ENCODE measurements around the gene RSPH3.
"Not testable (repeated sequence)": the region's sequence is repeated elsewhere in the genome, so short reads cannot be mapped to it uniquely, and the experiment has no call there.

RSPH3 gene

GRCh38 chr6:159033160-159034049, 33.4 kb upstream of the RSPH3 start:
- no peak for TF ChIP-seq CTCF (IDR thresholded peaks at IDR 0.05; ENCODE audit: unreplicated experiment in 3 of 3)
- Mint-ChIP-seq H3K36me3 (ENCODE audit: low read depth) (no peaks in the 10 kb centered on the region), H3K4me1 (peaks cover 8% of the 10 kb centered on the region), H3K4me3 (no peak overlapping the region), H3K27ac (no peak overlapping the region), H3K27me3 (ENCODE audit: low read depth) (no peaks in the 10 kb centered on the region), H3K9me3 (no peaks in the 10 kb centered on the region)

GRCh38 chr6:159031846-159032245, 31.8 kb upstream of the RSPH3 start:
- H3K4me3 Mint-ChIP-seq: no peak overlapping the region
- peaks cover 4% of the 10 kb centered on the region for H3K9me3 Mint-ChIP-seq
- no peaks in the 10 kb centered on the region for H3K36me3 Mint-ChIP-seq (ENCODE audit: low read depth)
- no peaks in the 10 kb centered on the region for H3K4me1 Mint-ChIP-seq
- no peak overlapping the region for H3K27ac Mint-ChIP-seq
- TF ChIP-seq CTCF (IDR thresholded peaks at IDR 0.05; ENCODE audit: unreplicated experiment in 3 of 3): no peak
- H3K27me3 Mint-ChIP-seq (ENCODE audit: low read depth): no peaks in the 10 kb centered on the region

- no peaks in the 10 kb centered on the region for H3K4me1 Mint-ChIP-seq
- H3K9me3 Mint-ChIP-seq: peaks cover 13% of the 10 kb centered on the region
- no peak overlapping the region for H3K4me3 Mint-ChIP-seq
- H3K27ac Mint-ChIP-seq: no peak overlapping the region
- no peak for TF ChIP-seq CTCF (IDR thresholded peaks at IDR 0.05; ENCODE audit: unreplicated experiment in 3 of 3)
- H3K27me3 Mint-ChIP-seq (ENCODE audit: low read depth): no peaks in the 10 kb centered on the region
- peaks cover 6% of the 10 kb centered on the region for H3K36me3 Mint-ChIP-seq (ENCODE audit: low read depth)
Observed at GRCh38 chr6:159030168-159030567, 30.2 kb upstream of the RSPH3 start.

GRCh38 chr6:159025224-159025623, 25.2 kb upstream of the RSPH3 start:
- H3K27me3 Mint-ChIP-seq (ENCODE audit: low read depth); H3K4me1 Mint-ChIP-seq; H3K27ac Mint-ChIP-seq; H3K4me3 Mint-ChIP-seq: not testable (repeated sequence)
- Mint-ChIP-seq H3K36me3 (ENCODE audit: low read depth) (peaks cover 12% of the 10 kb centered on the region), H3K9me3 (peaks cover 34% of the 10 kb centered on the region)

- H3K9me3 Mint-ChIP-seq: peaks cover 34% of the 10 kb centered on the region
- no peak overlapping the region for H3K4me3 Mint-ChIP-seq
- no peak for TF ChIP-seq CTCF (IDR thresholded peaks at IDR 0.05; ENCODE audit: unreplicated experiment in 3 of 3)
- H3K27ac Mint-ChIP-seq: no peak overlapping the region
- H3K4me1 Mint-ChIP-seq: no peaks in the 10 kb centered on the region
- H3K36me3 Mint-ChIP-seq (ENCODE audit: low read depth): peaks cover 12% of the 10 kb centered on the region
- H3K27me3 Mint-ChIP-seq (ENCODE audit: low read depth): no peaks in the 10 kb centered on the region
Observed at GRCh38 chr6:159023893-159024292, 23.9 kb upstream of the RSPH3 start.

- Mint-ChIP-seq H3K27me3 (ENCODE audit: low read depth) (no peaks in the 10 kb centered on the region), H3K9me3 (peaks cover 20% of the 10 kb centered on the region), H3K4me1 (no peaks in the 10 kb centered on the region), H3K27ac (no peak overlapping the region), H3K36me3 (ENCODE audit: low read depth) (peaks cover 6% of the 10 kb centered on the region), H3K4me3 (no peak overlapping the region)
- TF ChIP-seq CTCF (IDR thresholded peaks at IDR 0.05; ENCODE audit: unreplicated experiment in 3 of 3): no peak
Observed at GRCh38 chr6:159020011-159020410, 20.0 kb upstream of the RSPH3 start.
